GM13976 (cell line): ENCODE data around the gene PTPRO.

ENCODE experiments used
- DNase-seq: peaks from one replicate; pipeline ENCODE4 v3.0.0; 2012; ENCODE audit warnings: low spot score
- CTCF ChIP-seq: IDR thresholded peaks from 2 replicates; pipeline ENCODE4 v1.5.1; 2012; ENCODE audit warnings: borderline replicate concordance, mild to moderate bottlenecking; ENCODE audit not compliant: insufficient read depth; ENCODE audit errors: extremely low read depth, missing control alignments, control extremely low read depth
- in situ Hi-C: fragments of 300-500 bp; cut with MboI; formaldehyde crosslinking; loops from one replicate; pipeline ENCODE4 v1.12.0; 2022; ENCODE audit warnings: low sequenced_read_pairs, mixed read lengths, inconsistent platforms; ENCODE audit not compliant: unreplicated experiment

PTPRO gene

GRCh38 chr12:15289192-15289591 is 33.1 kb upstream of the PTPRO start:
- DNase-seq: no peak

GRCh38 chr12:15293731-15294130 is 28.6 kb upstream of the PTPRO start:
- in situ Hi-C loops: loop anchor here (25.0 kb wide), 1 partner anchor 544 kb away; no protein-coding TSS in a partner anchor
- no peak for TF ChIP-seq CTCF
- no peak for DNase-seq

More at GRCh38 chr12:15289192-15289591, 33.1 kb upstream of the PTPRO start:
- in situ Hi-C loops: loop anchor here (25.0 kb wide), 1 partner anchor 548 kb away; no protein-coding TSS in a partner anchor
- no peak for TF ChIP-seq CTCF

- no peak for DNase-seq
- in situ Hi-C loops: loop anchor here (25.0 kb wide), 1 partner anchor 537 kb away; no protein-coding TSS in a partner anchor
- no peak for TF ChIP-seq CTCF
Observed at GRCh38 chr12:15299947-15300346, 22.4 kb upstream of the PTPRO start.

- DNase-seq: no peak
- no peak for TF ChIP-seq CTCF
- in situ Hi-C loops: no loop called here
Observed at GRCh38 chr12:15304296-15304695, 18.0 kb upstream of the PTPRO start.

GRCh38 chr12:15306605-15307004 is 15.7 kb upstream of the PTPRO start:
- in situ Hi-C loops: no loop called here
- DNase-seq: no peak
- TF ChIP-seq CTCF: no peak

GRCh38 chr12:15307079-15307478 is 15.2 kb upstream of the PTPRO start:
- TF ChIP-seq CTCF: no peak
- DNase-seq: no peak
- in situ Hi-C loops: no loop called here

- in situ Hi-C loops: no loop called here
- no peak for TF ChIP-seq CTCF
- no peak for DNase-seq
Observed at GRCh38 chr12:15318841-15319240, 3.5 kb upstream of the PTPRO start.
